Measurements from ENCODE around the gene SLC16A9.
"Not testable (repeated sequence)": the region's sequence is repeated elsewhere in the genome, so short reads cannot be mapped to it uniquely, and the experiment has no call there.

Gene SLC16A9

DNA sequence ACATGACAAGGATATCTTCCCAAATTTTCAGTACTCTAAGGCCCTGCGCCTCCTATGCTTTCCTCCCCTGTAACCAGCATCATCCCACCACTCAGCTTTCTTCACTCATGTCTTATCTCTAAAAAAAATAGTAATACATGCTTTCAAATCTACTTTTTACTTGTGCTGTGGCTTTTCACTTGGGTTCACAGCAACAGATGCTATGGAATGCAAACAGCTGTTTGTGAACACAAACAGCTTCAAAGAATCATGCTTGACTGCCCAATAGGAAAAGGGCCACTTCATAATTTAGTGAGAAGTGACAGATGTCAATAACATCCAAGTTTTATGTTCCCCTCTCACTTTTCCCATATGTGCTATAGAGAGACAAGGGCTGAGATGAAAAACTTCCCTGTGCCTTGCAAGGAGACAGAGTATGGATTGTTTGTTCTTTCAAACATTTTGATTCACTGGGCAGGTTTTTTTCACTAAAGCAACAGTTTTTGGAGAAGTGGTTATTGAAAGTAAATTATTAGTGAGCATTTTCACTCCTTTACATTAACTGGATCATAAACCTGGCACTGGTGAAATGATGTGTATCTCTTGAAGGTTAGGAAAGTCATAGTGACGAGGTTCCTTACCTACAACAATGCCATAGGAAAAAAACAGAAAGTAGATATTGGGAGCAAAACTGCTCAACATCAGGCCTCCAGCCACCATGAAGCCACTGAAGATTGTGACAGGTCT, 37.3 kb downstream of the SLC16A9 start:
- DNase-seq: no peak

DNA sequence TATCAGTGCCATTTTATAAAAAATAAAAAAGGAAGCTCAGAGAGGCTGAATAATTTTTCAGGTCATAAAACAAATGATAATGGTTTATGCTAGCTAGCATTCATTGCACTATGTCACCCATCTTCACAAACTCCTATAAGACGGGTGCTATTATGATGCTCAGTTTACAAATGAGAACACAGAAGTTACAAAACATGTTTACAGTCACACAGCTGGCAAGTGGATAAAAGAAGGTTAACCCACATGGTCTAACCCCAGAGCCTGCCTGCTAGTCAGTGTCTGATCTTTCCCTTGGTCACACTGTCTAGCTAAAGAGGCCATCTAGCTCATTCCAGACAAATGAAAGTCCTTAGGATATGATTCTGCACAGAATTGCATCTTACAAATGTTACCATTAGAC, 39.4 kb downstream of the SLC16A9 start:
- DNase-seq: no peak

DNA sequence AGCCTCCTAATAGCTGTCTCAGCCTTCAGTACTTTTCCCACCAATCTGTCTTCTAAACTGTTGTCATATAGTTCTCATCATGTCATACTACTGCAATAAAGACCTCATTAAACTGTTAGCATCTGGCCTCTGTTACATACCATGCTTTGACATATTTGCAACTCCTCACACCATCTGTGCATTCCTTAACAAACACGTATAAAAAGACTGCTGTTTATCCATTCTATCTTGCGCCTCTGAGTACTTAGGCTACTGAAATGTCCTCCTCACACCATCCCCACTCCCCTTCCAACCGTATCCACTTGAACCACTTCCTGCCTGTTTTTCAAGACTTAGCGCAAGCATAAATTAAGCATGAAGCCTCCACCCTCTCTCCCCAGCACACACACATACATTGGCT, 41.6 kb downstream of the SLC16A9 start:
- DNase-seq: no peak

DNA sequence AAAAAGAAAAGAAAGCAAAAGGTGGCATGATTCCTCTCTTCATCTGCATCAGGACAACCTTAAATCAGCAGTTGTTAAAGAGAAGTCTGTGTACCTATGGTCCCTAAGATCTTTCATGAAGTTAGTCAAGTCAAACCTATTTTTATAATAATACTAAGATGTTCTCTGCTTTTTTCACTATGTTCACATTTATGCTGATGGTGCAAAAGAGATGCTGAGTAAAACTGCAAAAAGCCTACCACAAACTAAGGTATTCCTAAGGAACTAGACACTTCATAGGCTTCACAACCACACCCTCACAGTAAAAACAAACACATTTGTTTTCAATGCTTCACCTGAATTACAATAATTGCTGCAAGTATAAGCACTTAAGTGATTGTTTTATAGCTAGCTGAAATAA, 43.3 kb downstream of the SLC16A9 start:
- no peak for DNase-seq

DNA sequence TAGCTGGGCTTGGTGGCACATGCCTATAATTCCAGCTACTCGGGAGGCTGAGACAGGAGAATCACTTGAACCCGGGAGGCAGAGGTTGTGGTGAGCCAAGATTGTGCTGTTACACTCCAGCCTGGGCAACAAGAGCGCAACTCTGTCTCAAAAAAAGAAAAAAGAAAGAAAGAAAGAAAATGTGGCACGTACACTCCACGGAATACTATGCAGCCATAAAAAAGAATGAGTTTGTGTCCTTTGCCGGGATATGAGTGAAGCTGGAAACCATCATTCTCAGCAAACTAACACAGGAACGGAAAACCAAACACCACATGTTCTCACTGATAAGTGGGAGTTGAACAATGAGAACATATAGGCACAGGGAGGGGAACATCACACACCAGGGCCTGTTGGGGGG, 46.4 kb downstream of the SLC16A9 start:
- DNase-seq: not testable (repeated sequence)

DNA sequence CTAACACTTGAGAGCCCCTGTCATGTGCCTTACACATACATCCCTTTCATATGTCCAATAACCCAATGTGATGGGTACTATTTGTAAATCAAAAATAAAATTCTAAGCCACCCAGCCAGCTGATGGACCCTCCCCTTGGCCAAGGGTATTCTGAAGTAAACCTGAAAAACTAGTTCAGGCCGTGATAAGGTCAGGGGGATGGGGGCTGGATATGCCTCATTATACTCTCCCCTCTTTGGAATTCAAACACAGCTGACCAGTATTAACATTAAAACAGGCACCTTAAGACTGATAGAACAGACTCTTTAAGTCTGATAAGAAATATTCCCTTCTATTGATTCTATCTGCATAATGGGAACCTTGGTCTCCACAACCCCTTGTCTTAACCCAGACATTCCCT, 51.9 kb downstream of the SLC16A9 start:
- no peak for DNase-seq

DNA sequence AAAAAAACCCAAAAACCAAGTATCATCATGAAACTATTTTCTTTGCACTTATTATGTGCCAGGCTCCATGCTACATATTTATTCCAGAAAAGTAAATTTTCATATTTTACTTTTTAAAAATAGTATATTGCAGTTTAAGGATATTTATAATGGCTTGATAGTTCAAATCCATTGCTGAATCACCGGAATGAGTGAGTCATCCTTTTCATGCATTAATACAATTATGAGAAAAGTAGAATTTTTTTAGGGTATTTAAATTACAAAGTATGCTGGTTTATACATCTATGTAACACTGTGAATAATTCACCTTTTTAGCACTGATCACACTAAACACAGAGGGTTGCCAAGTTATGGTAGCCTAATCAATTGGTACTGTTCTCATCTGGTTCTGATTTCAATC, 54.3 kb downstream of the SLC16A9 start:
- DNase-seq: no peak

DNA sequence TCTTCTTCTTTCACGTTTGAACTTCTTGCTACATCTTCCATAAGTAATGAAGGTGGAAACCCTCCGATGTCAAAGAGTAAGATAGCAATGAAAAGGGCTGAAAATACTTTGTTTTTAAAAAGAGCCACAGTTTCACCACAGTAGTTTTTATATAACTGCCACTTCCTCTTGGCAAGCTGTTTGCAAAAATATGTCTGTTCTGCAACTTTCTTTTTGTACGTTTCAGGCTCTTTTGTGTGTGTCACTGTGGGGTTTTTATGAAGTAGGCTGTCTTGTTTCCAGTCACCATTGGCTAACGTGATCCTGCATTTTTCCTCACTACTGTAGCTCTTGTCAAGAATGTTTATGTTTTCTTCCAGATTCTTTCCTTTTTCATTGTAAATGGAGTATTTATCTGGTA, 55.6 kb downstream of the SLC16A9 start:
- no peak for DNase-seq

DNA sequence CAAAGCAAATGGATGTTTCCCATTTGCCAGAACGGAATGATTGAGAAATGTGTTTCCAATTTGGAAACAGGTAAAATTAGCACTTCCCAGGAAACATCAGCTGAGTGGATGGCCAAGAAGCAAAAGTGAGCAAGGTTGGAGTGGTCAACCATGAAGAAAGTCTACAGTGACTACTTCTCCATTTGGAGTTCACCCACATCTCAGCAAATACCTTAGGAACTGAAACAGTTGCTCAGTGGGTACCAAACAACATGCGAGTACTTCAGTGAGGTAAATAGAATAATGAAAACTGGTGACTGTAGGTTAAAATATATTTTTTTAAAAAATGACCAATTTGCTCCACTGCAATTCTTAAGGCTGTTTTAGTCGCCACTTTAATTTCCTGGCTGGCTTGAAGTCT, 57.7 kb downstream of the SLC16A9 start:
- no peak for DNase-seq

DNA sequence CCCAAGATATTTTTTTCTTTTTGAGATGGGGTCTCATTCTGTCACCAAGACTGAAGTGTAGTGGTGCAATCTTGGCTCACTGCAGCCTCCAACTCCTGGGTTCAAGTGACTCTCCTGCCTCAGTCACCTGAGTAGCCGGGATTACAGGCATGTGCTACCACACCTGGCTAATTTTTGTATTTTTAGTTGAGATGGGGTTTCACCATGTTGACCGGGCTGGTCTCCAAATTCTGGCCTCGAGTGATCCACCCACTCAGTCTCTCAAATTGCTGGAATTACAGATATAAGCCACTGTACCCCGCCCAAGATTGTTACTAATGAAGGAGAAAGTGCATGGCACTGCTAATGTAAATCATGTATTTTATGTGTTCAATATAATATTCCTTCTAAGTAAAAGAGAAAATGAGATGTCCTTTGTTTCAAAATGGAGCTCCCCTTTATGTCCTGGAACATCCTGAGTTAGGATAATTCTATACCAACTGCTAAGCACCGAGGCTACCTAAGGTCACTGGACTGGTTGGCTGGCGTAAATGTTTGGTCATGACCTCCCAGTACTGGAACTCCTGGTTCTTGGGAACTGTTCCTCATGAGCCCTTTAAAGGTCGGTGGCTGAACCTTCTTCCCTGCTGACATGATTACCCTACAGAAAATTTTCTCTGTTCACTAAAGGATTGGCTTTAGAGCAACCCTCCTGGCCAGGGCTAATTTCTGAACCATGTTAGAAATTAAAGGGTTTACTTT, 59.9 kb downstream of the SLC16A9 start:
- no peak for DNase-seq

DNA sequence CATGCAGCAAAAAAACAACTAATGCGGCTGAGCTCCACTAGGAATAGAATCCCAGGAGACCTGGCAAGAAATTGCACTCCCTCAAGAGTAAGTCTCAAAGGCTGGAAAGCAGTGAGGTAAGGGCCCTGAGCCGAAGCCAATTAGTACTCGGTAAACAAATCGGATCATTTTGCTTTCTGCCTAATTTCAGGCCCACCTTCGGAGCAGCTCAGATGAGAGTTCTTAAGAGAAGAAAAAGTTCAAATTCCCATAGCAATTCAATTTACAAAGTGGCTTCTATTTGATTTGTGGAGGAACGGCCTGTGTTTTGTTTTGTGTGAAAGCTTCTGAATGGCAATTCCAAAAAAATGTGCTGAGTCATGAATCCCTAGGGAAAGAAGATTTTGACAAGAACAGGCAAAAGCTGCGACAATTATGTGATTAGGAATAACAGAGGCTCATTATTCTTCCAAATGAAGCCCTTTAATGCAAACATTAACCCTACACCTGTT, 60.9 kb downstream of the SLC16A9 start:
- no peak for DNase-seq

DNA sequence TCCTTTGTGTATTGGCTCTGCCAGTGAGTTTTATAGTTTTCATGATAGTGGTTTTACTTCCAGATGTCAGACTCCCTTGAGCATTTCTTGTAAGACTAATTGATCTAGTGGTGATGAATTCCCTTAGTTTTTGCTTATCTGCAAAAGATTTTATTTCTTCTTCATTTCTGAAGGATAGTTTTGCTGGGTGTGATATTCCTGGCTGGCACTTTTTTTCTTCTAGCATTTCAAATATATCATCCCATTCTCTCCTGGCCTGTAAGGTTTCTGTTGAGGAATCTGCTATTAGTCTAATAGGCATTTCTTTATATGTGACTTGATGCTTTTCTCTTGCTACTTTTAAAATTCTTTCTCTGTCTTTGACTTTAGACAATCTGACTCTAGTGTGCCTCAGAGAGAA, 64.8 kb downstream of the SLC16A9 start:
- DNase-seq: no peak

DNA sequence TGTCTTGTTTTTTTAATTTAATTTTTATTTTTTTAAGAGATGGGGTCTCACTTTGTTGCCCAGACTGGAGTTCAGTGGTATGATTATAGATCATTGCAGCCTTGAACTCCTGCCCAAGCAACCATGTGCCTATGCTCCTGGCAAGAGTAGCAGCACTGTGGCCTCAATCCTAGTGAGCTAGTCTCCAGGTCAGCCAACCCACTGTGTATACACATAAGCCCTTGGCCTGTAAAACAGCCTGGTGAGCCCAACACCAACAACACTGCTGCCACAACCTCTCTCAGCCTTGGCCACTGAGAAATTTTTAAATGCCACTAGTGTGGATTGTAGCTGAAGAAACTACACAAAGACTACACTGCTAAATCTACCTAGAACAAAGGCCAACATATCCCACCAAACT, 68.0 kb downstream of the SLC16A9 start:
- not testable (repeated sequence) for DNase-seq

DNA sequence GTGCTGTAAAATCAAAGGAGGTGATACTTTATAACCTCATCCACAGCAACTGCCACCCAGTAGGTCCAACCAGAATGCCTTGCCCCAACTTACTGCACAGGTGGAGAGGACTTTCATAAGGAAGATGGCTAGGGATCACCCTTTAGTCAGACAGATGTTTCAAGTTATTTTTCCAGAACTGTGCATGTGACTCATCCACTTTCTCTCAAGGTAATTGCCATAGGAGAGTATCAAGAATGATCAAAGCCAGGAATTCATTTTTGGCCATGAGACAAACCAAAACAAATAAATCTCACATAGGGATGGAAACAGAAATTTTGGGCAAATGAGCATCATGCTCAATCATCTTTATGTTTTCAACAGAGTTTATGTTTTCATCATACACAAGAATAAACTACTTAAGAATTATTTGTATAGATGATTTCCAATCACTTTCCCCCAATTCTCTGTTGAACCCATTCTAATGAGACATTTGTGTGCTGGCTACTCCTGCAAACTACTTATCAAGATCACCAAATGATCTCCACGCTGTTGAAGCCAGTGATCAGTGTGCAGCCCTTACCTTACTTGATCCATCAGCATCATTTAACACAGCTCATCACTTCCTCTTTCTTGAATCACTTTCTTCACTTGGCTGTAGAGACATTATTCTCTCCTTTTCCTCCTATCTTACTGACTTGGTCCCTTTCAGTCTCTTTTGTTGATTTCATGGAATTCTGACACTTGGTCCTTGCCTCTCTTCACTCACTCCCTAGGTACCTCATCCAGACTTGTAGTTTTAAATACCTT, 74.0 kb downstream of the SLC16A9 start:
- no peak for DNase-seq

DNA sequence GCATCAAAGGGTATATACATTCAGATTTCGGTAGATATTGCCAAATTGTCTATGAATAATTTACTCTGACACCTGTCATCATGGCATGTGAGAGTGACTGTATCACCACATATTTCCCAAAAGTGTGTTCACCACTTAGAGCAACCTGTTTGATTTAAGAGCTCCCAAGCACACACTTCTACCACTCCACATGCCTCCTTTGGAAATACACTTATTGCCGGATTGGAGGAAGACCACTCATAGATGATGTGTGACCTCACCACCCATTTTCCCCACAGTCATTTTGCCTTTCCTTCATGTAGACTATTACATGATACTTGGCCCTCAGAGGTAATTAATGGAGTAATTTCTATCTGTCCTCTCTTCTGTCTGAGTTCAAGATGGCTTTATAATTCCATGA, 75.5 kb downstream of the SLC16A9 start:
- no peak for DNase-seq

DNA sequence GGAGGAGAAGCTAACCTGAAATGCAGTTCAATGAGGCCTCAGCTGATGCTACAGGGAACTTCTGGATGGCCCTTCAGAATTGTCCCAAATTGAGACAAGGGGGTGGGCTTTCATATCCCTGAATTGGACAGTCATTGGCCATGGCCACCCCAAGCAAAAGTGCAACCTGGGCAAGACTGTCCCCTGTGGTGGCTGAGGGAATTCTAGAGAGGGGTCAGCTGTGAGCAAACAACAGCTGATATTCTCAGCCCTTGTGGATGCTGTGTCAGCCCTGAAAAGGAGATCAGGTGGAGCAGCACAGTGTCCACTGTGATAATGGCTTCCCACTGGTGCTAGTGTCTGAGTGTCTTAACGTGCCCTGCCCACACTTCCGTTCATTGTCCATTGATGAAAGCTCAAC, 76.6 kb downstream of the SLC16A9 start:
- DNase-seq: no peak

DNA sequence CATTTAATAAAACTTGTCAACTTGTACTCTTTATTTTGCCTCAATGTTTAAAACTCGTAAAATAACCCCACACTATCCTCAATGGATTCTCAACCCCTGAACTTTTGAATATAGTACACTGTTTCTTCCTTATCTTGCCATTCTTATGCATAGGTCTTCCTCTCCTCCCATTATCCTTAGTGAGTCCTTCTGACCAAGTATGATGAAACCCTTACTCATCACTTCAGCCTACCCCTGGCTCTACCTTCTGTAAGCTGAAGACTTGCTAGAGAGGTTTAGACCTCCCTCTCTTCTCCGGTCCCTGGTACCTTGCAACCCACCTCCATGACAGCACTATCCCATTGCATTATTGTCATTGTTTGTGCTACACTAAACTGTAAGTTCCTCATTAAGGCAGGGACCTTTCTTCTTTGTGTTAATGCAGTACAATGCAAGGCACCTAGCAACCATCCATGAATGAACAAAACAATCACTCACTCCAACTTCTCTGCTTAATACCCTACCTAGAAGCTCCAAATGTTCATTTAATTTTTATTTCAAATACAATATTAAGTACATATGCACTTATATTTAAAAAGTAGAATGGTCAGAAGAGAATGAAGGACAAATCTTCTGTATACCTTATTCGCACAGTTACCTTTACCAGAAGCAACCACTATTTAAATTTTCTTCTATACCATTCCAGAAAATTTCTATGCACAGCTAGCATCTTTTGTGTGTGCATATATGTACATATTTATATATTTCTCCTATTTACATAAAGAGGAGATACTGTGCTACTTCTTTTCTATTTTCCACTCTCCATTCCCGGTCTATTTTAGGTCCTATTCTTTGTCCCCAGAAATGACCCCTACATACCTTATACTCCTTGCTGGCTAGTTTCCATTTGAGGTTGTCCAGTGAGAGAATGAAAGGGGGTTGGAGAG, 77.5 kb downstream of the SLC16A9 start:
- no peak for DNase-seq

DNA sequence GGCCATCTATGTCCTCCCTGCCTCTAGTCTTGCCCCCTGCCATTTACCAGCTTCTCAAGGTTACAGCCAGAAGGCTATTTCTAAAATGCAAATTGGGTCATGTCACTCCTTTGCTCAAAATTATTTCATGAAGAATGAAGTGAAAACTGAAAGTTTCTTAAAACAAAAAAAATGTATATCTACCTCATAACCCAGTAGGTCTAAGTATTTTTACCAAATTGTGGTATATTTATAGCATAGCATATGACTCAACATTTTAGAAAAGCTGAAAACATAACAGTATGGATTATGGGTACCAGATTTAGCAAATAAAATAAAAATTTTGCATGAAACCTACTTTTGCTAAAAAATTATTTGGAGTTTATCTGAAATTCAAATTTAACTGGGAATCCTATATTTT, 78.4 kb downstream of the SLC16A9 start:
- no peak for DNase-seq

DNA sequence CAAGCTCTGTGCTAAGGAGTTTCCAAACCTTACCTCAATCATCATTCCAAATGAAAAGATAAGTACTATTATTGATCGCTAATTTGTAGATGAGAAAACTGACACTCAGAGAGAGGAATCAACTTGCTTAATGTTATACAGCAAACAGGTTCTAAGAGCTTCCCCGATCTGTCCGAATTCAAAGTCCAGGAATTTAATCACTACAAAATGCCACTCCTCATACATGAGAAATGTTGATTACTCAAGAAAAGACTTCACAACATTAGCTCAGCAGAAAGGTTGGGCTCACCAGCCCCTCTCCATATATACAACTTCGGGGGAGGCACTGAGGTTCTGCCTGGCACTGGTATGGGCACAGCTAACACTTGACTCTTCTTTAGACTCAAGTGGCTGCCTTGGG, 80.7 kb downstream of the SLC16A9 start:
- no peak for DNase-seq

DNA sequence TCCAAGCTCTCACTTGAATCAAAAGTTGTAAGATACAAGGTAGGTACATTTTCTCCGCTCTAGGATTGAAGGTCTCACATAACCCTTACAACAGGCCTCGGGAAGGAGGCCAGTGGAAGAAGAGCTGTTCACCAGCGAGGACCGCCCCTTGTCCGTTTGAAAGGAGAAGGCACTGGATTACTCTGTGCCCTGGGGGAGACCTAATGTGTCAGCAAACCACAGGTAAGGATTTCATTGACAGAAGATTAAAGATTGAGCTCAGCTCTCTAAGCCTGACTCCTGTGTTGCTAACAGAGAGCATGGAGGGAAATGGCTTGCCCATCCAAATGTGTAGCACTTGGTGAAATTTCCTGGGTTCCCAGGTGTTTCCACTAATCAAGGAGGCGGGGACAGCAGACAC, 81.2 kb downstream of the SLC16A9 start:
- DNase-seq: no peak

DNA sequence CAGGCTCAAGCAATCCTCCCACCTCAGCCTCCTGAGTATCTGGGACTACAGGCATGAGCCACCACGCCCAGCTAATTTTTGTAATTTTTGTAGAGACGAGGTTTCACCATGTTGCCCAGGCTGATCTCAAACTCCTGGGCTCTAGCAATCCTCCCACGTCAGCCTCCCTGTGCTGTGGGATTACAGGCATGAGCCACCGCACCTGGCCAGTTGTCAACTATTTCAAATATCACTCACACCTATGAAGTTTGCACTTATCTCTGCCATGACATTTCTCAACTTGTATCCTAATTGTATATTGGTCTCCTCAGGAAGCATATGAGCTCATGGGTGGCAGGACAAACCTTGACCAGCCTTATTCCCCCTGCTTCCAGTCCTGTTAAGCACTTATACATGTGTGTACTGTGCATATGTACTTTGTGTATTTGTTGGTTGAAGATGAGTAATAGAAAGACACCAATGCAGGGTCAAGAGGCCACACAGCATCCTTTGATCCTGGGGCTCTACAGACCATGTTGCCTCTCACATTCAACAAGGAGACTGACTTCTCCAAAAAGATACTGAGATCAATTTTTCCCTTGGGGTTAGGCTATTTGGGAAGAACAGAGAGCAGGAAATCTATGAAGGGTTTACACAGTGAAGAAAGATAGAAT, 82.2 kb downstream of the SLC16A9 start:
- no peak for DNase-seq

DNA sequence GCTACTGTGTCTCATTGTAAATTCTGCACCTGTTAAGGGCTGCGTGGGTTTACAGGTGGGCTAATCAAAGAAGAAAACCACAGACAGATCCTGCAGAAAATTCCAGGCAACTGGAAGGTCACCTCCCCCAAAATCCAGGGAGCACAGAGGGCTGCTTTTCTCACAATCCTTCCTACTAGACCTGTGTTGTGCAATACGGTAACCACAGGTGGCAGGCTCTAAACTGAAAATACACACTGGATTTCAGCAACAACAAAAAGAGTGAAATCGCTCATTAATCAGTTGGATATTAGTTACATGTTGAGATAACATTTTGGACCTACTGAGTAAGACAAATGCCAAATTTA, 83.2 kb downstream of the SLC16A9 start:
- DNase-seq: no peak

Data from NCI-H1092 treated with DMSO at 0.1 percent for 48 hours (cell line).